GM12878 (cell line): ENCODE measurements around the gene PROB1. TPM values are rescaled to one million over a fixed set of nuclear protein-coding genes. Genes with fewer than 3 reads are reported as not detected.

Experiments
- BRCA1 ChIP-seq: IDR thresholded peaks from 2 replicates; pipeline ENCODE4 v1.6.1; 2011; ENCODE audit warnings: low read depth, low read length, improper control_type of control experiment
- CHD2 ChIP-seq: IDR thresholded peaks from 2 replicates; pipeline ENCODE4 v1.6.1; 2011; ENCODE audit warnings: low read depth, low read length, improper control_type of control experiment, borderline replicate concordance
- CUX1 ChIP-seq: IDR thresholded peaks from 2 replicates; pipeline ENCODE4 v1.6.1; 2012; ENCODE audit warnings: improper control_type of control experiment, low read depth, low read length; ENCODE audit not compliant: insufficient replicate concordance
- ELK1 ChIP-seq: IDR thresholded peaks from 2 replicates; pipeline ENCODE4 v1.6.1; 2012; ENCODE audit warnings: low read depth, low read length, improper control_type of control experiment
- IKZF2 ChIP-seq, 2 experiments: fragments of 450-650 bp; IDR thresholded peaks; 2 replicates each; pipeline ENCODE4 v1.6.1; 2017; ENCODE audit warnings: mild to moderate bottlenecking in 2 of 2, moderate library complexity in 2 of 2
- IRF4 ChIP-seq: IDR thresholded peaks from 2 replicates; pipeline ENCODE4 v1.6.1; 2011; ENCODE audit warnings: low read depth, low read length
- NR2C2 ChIP-seq: IDR thresholded peaks from 2 replicates; pipeline ENCODE4 v1.6.1; 2011; ENCODE audit warnings: borderline replicate concordance, low read depth; ENCODE audit not compliant: control insufficient read depth, insufficient read length
- NR2F1 ChIP-seq: fragments of 450-650 bp; conservative IDR thresholded peaks from 2 replicates; pipeline ENCODE4 v1.6.1; 2017; ENCODE audit warnings: mild to moderate bottlenecking
- POU2F2 ChIP-seq: IDR thresholded peaks from 3 replicates; pipeline ENCODE4 v1.6.1; 2011; ENCODE audit warnings: low read depth, mild to moderate bottlenecking, low read length, borderline replicate concordance
- STAT3 ChIP-seq: IDR thresholded peaks from 2 replicates; pipeline ENCODE4 v1.6.1; 2011; ENCODE audit warnings: low read depth, low read length, improper control_type of control experiment
- USF2 ChIP-seq: IDR thresholded peaks from 2 replicates; pipeline ENCODE4 v1.6.1; 2011; ENCODE audit warnings: low read depth, low read length, improper control_type of control experiment, borderline replicate concordance
- YY1 ChIP-seq: IDR thresholded peaks from 2 replicates; pipeline ENCODE4 v1.6.1; 2011; ENCODE audit warnings: low read depth, mild to moderate bottlenecking, low read length
- ZBTB11 ChIP-seq: fragments of 450-650 bp; formaldehyde crosslinking; IDR thresholded peaks from 2 replicates; pipeline ENCODE4 v1.5.0; 2022; ENCODE audit warnings: mild to moderate bottlenecking, missing genetic modification characterization
- ZBTB4 ChIP-seq: fragments of 450-650 bp; formaldehyde crosslinking; IDR thresholded peaks from 2 replicates; pipeline ENCODE4 v1.4.0; 2022; ENCODE audit warnings: mild to moderate bottlenecking, moderate library complexity
- polyA plus RNA-seq, 11 experiments: library from polyadenylated mRNA; depleted of rRNA in 4 of 11; unstranded in 6 of 11; stranded (reverse) in 5 of 11; fragments of >200 nt; fragmentation: Nextera tagmentation in 4 of 11; fragmentation: Illumina TruSeq in 1 of 11; extraction: Ambion mirVana in 4 of 11; extraction: Trizol in 1 of 11; gene quantifications; 1 replicate in 1 of 11; 2 replicates in 10 of 11; pipeline versions ENCODE4 v1.2.1 to v1.2.3, GENCODE V29; 2011 to 2016; ENCODE audit warnings: inconsistent platforms in 2 of 11, missing spikeins in 2 of 11, low read depth in 1 of 11
- total RNA-seq, 4 experiments: library from RNA; depleted of rRNA in 3 of 4; stranded (reverse); fragments of >200 nt in 3 of 4; fragmentation: Illumina TruSeq in 1 of 4; extraction: Trizol in 1 of 4; gene quantifications; 2 replicates each; pipeline versions ENCODE4 v1.2.1 to v1.2.3, GENCODE V29; 2013 to 2021

PROB1 gene
- total and polyA plus RNA-seq, 10 of the 15 experiments (the other 5 are each of a cell fraction or from before 2014, with no cell fraction given), result 0.14 to 8.1 (median 2.9) TPM

- TF ChIP-seq ZBTB4 (no peak), ELK1 (0 out of 2 replicates have a peak, but pooled peaks have one; percentile 31), USF2 (no peak), CHD2 (no peak), IRF4 (no peak), POU2F2 (no peak), BRCA1 (no peak), NR2C2 (no peak), NR2F1 (no peak), CUX1 (no peak), IKZF2 (IDR thresholded peaks at IDR 0.05) (peak; percentile 13 to 22; a peak in 1 of 4 replicates), YY1 (no peak), STAT3 (no peak), ZBTB11 (no peak)
Measured at GRCh38 chr5:139407517-139407916, 12.6 kb upstream of the PROB1 start (continued).
